Skeletal muscle tissue (tissue), 4 donors: Measurements from ENCODE around the gene MTARC1. TPM values are rescaled to one million over a fixed set of nuclear protein-coding genes. Genes with fewer than 3 reads are reported as not detected.

Experiments used
- H3K27ac ChIP-seq: one replicate; pipeline ENCODE4 v1.7.0; 2013; ENCODE audit warnings: mild to moderate bottlenecking, low read depth, low read length, inconsistent platforms
- H3K27me3 ChIP-seq, 3 donors: one replicate each; pipeline ENCODE4 v1.7.0; 2013; ENCODE audit warnings: low read length in 3 of 3; ENCODE audit not compliant: control insufficient read depth in 3 of 3, insufficient read depth in 3 of 3
- H3K36me3 ChIP-seq, 3 donors: one replicate each; pipeline ENCODE4 v1.7.0; 2013; ENCODE audit warnings: low read length in 3 of 3; ENCODE audit not compliant: control insufficient read depth in 3 of 3, insufficient read depth in 3 of 3
- H3K4me1 ChIP-seq, 3 donors: one replicate each; pipeline ENCODE4 v1.7.0; 2013; ENCODE audit warnings: low read length in 3 of 3, mild to moderate bottlenecking in 3 of 3; ENCODE audit not compliant: control insufficient read depth in 3 of 3, insufficient read depth in 3 of 3
- H3K4me3 ChIP-seq, 3 donors: one replicate each; pipeline ENCODE4 v1.7.0; 2013; ENCODE audit warnings: low read length in 3 of 3
- H3K9ac ChIP-seq, 3 donors: one replicate each; pipeline ENCODE4 v1.7.0; 2013; ENCODE audit warnings: low read length in 3 of 3, mild to moderate bottlenecking in 3 of 3, moderate library complexity in 2 of 3, low read depth in 1 of 3
- H3K9me3 ChIP-seq, 3 donors: one replicate each; pipeline ENCODE4 v1.7.0; 2013; ENCODE audit warnings: low read length in 3 of 3; ENCODE audit not compliant: control insufficient read depth in 3 of 3
- total RNA-seq: library from RNA; depleted of rRNA; stranded (reverse); fragments of >200 nt; gene quantifications from one replicate; pipeline ENCODE4 v1.2.3, GENCODE V29; 2014
- donor health status: Osteomylitis.

The MTARC1 gene
- total RNA-seq = 5.2 TPM

- peak within 1 kb of the TSS; percentile 67 to 89 (median 82) for H3K9ac ChIP-seq
Measured at GRCh38 chr1:220786337-220787068, at the start of gene MTARC1. Gene MTARC1, plus strand, starts transcription at chr1:220786913. Its CDS starts 32 bp downstream, at chr1:220786945.

GRCh38 chr1:220741349-220741748 lies 45.4 kb upstream of the MTARC1 start:
- Histone ChIP-seq H3K36me3 (no peaks in the 10 kb centered on the region), H3K4me3 (no peak overlapping the region), H3K9me3 (no peaks in the 10 kb centered on the region), H3K27me3 (peaks cover 0 to 2% (median 0%) of the 10 kb centered on the region in 3 donors), H3K27ac (no peak overlapping the region), H3K9ac (no peak overlapping the region), H3K4me1 (no peaks in the 10 kb centered on the region)

More at GRCh38 chr1:220786337-220787068, at the start of gene MTARC1:
- no peaks in the 10 kb centered on the region for H3K9me3 ChIP-seq
- no peaks in the 10 kb centered on the region for H3K27me3 ChIP-seq
- H3K36me3 ChIP-seq = peaks cover 8 to 13% (median 8%) of the 10 kb centered on the region in 3 donors
- H3K4me1 ChIP-seq = peaks cover 4 to 22% (median 10%) of the 10 kb centered on the region in 3 donors
- H3K27ac ChIP-seq = peak within 1 kb of the TSS; percentile 49
- peak within 1 kb of the TSS; percentile 69 to 78 (median 74) for H3K4me3 ChIP-seq

- H3K4me3 ChIP-seq = no peak overlapping the region
- H3K4me1 ChIP-seq = no peaks in the 10 kb centered on the region
- H3K27me3 ChIP-seq = peaks cover 0 to 2% (median 0%) of the 10 kb centered on the region in 3 donors
- no peaks in the 10 kb centered on the region for H3K9me3 ChIP-seq
- no peak overlapping the region for H3K9ac ChIP-seq
- no peak overlapping the region for H3K27ac ChIP-seq
- no peaks in the 10 kb centered on the region for H3K36me3 ChIP-seq
Measured at GRCh38 chr1:220741825-220742224, 44.9 kb upstream of the MTARC1 start.

- H3K36me3 ChIP-seq = no peaks in the 10 kb centered on the region
- no peak overlapping the region for H3K4me3 ChIP-seq
- H3K4me1 ChIP-seq = peaks cover 1 to 4% (median 3%) of the 10 kb centered on the region in 3 donors
- H3K27me3 ChIP-seq = peaks cover 0 to 2% (median 0%) of the 10 kb centered on the region in 3 donors
- H3K27ac ChIP-seq = no peak overlapping the region
- H3K9ac ChIP-seq = no peak overlapping the region
- no peaks in the 10 kb centered on the region for H3K9me3 ChIP-seq
Measured at GRCh38 chr1:220742520-220742919, 44.2 kb upstream of the MTARC1 start.

GRCh38 chr1:220746851-220747250 lies 39.9 kb upstream of the MTARC1 start:
- no peak overlapping the region for H3K4me3 ChIP-seq
- H3K36me3 ChIP-seq = no peaks in the 10 kb centered on the region
- peaks cover 0 to 2% (median 0%) of the 10 kb centered on the region in 3 donors for H3K27me3 ChIP-seq
- no peak overlapping the region for H3K9ac ChIP-seq
- no peak overlapping the region for H3K27ac ChIP-seq
- H3K4me1 ChIP-seq = peaks cover 28 to 39% (median 32%) of the 10 kb centered on the region in 3 donors
- H3K9me3 ChIP-seq = no peaks in the 10 kb centered on the region

GRCh38 chr1:220747437-220748088 lies 39.1 kb upstream of the MTARC1 start:
- Histone ChIP-seq H3K9ac (peak overlapping the region; percentile 92 to 96 (median 95)), H3K27ac (peak overlapping the region; percentile 82), H3K4me1 (peaks cover 35 to 45% (median 37%) of the 10 kb centered on the region in 3 donors)

GRCh38 chr1:220748089-220748934 lies 38.4 kb upstream of the MTARC1 start, which contains the start of gene MTARC2:
Gene MTARC2, plus strand, starts transcription at chr1:220748322. Its CDS starts 210 bp downstream, at chr1:220748532.
- H3K4me1 ChIP-seq = peaks cover 35 to 47% (median 39%) of the 10 kb centered on the region in 3 donors
- H3K9me3 ChIP-seq = no peaks in the 10 kb centered on the region
- H3K36me3 ChIP-seq = no peaks in the 10 kb centered on the region
- H3K27me3 ChIP-seq = peaks cover 0 to under 1% (median 0%) of the 10 kb centered on the region in 3 donors
- H3K27ac ChIP-seq = peak within 1 kb of the TSS; percentile 82
- peak within 1 kb of the TSS; percentile 92 to 96 (median 95) for H3K9ac ChIP-seq
- peak within 1 kb of the TSS; percentile 88 to 94 (median 92) for H3K4me3 ChIP-seq

More at GRCh38 chr1:220747437-220748088, 39.1 kb upstream of the MTARC1 start:
- H3K27me3 ChIP-seq = peaks cover 0 to 2% (median 0%) of the 10 kb centered on the region in 3 donors
- H3K4me3 ChIP-seq = peak overlapping the region; percentile 88 to 94 (median 92)
- no peaks in the 10 kb centered on the region for H3K9me3 ChIP-seq
- no peaks in the 10 kb centered on the region for H3K36me3 ChIP-seq

- Histone ChIP-seq H3K9me3 (no peaks in the 10 kb centered on the region), H3K27me3 (no peaks in the 10 kb centered on the region), H3K36me3 (no peaks in the 10 kb centered on the region), H3K27ac (peak overlapping the region; percentile 82), H3K9ac (peak overlapping the region; percentile 92 to 96 (median 95)), H3K4me1 (peaks cover 35 to 50% (median 43%) of the 10 kb centered on the region in 3 donors), H3K4me3 (peak overlapping the region; percentile 88 to 94 (median 92))
Measured at GRCh38 chr1:220748936-220749335, 37.8 kb upstream of the MTARC1 start.

GRCh38 chr1:220750131-220750515 lies 36.6 kb upstream of the MTARC1 start:
- H3K36me3 ChIP-seq = peaks cover 1 to 7% (median 3%) of the 10 kb centered on the region in 3 donors
- H3K27ac ChIP-seq = peak overlapping the region; percentile 2
- no peaks in the 10 kb centered on the region for H3K9me3 ChIP-seq
- H3K4me1 ChIP-seq = peaks cover 35 to 55% (median 44%) of the 10 kb centered on the region in 3 donors
- no peaks in the 10 kb centered on the region for H3K27me3 ChIP-seq
- H3K9ac ChIP-seq = no peak overlapping the region
- H3K4me3 ChIP-seq = peak overlapping the region in 2 of 3 donors; percentile 22 to 48
